ENCODE data around the gene LRRK2.

LRRK2 gene

GRCh38 chr12:40254455-40255085 is 29.8 kb downstream of the LRRK2 start:
- no peak for TF ChIP-seq POLR2AphosphoS5 (IDR thresholded peaks at IDR 0.05; ENCODE audit: low read depth)
- TF ChIP-seq, protein P1, sequence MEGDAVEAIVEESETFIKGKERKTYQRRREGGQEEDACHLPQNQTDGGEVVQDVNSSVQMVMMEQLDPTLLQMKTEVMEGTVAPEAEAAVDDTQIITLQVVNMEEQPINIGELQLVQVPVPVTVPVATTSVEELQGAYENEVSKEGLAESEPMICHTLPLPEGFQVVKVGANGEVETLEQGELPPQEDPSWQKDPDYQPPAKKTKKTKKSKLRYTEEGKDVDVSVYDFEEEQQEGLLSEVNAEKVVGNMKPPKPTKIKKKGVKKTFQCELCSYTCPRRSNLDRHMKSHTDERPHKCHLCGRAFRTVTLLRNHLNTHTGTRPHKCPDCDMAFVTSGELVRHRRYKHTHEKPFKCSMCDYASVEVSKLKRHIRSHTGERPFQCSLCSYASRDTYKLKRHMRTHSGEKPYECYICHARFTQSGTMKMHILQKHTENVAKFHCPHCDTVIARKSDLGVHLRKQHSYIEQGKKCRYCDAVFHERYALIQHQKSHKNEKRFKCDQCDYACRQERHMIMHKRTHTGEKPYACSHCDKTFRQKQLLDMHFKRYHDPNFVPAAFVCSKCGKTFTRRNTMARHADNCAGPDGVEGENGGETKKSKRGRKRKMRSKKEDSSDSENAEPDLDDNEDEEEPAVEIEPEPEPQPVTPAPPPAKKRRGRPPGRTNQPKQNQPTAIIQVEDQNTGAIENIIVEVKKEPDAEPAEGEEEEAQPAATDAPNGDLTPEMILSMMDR (IDR thresholded peaks at IDR 0.05; ENCODE audit: insufficient read depth, low read length) = no peak
- TF ChIP-seq REST (IDR thresholded peaks at IDR 0.05; ENCODE audit: insufficient replicate concordance, low read depth) = no peak
- no peak for TF ChIP-seq SPI1 (IDR thresholded peaks at IDR 0.05; ENCODE audit: borderline replicate concordance, low read depth)
- no peak for TF ChIP-seq GABPA (IDR thresholded peaks at IDR 0.05; ENCODE audit: low read depth)
- DNase-seq (ENCODE audit: low read depth in 1 of 2, low spot score in 1 of 2) = no peak
- Histone ChIP-seq H3K27me3 (ENCODE audit: insufficient read depth, poor library complexity, severe bottlenecking) (no peaks in the 10 kb centered on the region), H3K4me3 (replicated peaks; ENCODE audit: insufficient read depth, low read length) (no peak overlapping the region), H3K27ac (replicated peaks) (no peak overlapping the region)

DNA sequence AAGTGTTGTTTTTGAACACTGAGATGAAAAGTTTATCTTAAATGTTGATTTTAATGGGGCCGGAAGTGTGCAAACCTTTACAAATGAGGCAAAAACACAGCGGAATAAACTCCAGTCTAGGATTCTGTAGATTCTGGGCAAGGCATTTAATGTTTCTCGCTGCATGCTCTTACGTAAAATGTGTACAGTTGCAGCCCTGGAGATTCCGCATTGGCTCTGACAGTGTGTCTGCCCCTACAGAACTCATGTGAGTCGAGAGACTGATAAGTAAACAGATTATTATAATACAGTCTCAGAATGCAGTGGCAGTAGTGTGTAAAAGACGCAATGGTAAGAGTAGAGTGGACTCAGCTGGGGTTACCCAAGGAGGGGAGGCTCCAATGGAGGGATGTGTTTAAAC is 33.6 kb downstream of the LRRK2 start:
- no peaks in the 10 kb centered on the region for H3K27me3 ChIP-seq (ENCODE audit: insufficient read depth, poor library complexity, severe bottlenecking)
- no peak overlapping the region for H3K4me3 ChIP-seq (replicated peaks; ENCODE audit: insufficient read depth, low read length)
- no peak for DNase-seq (ENCODE audit: low read depth in 1 of 2, low spot score in 1 of 2)
- TF ChIP-seq REST (IDR thresholded peaks at IDR 0.05; ENCODE audit: insufficient replicate concordance, low read depth) = no peak
- TF ChIP-seq GABPA (IDR thresholded peaks at IDR 0.05; ENCODE audit: low read depth) = no peak
- TF ChIP-seq POLR2AphosphoS5 (IDR thresholded peaks at IDR 0.05; ENCODE audit: low read depth) = no peak
- no peak for TF ChIP-seq SPI1 (IDR thresholded peaks at IDR 0.05; ENCODE audit: borderline replicate concordance, low read depth)
- TF ChIP-seq, protein P1 (IDR thresholded peaks at IDR 0.05; ENCODE audit: insufficient read depth, low read length) = no peak
- H3K27ac ChIP-seq (replicated peaks) = no peak overlapping the region

DNA sequence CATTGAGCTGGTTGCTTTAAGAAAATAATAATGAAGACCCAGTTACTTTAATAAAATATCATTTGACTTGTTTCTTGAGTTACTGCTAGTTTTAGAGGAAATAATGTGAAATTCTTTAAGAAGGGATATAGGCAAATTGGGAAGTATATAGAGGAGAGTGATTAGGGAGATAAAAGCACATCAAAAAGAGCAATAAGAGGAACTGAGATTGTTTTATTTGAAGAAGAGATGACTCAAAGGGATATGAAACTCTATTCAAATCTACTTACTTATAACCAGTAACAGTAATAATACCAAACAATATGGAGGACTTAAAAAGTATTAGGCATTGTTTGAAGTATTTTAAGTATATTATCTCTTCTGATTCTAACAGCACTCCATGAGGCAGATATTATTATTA is 37.1 kb downstream of the LRRK2 start:
- TF ChIP-seq, protein P1 (IDR thresholded peaks at IDR 0.05; ENCODE audit: insufficient read depth, low read length) = no peak
- no peak for TF ChIP-seq REST (IDR thresholded peaks at IDR 0.05; ENCODE audit: insufficient replicate concordance, low read depth)
- no peak for TF ChIP-seq SPI1 (IDR thresholded peaks at IDR 0.05; ENCODE audit: borderline replicate concordance, low read depth)
- TF ChIP-seq POLR2AphosphoS5 (IDR thresholded peaks at IDR 0.05; ENCODE audit: low read depth) = no peak
- no peak for TF ChIP-seq GABPA (IDR thresholded peaks at IDR 0.05; ENCODE audit: low read depth)

More for the DNA sequence above, 37.1 kb downstream of the LRRK2 start:
- DNase-seq (ENCODE audit: low read depth in 1 of 2, low spot score in 1 of 2) = no peak
- Histone ChIP-seq H3K27ac (replicated peaks) (no peak overlapping the region), H3K27me3 (ENCODE audit: insufficient read depth, poor library complexity, severe bottlenecking) (no peaks in the 10 kb centered on the region), H3K4me3 (replicated peaks; ENCODE audit: insufficient read depth, low read length) (no peak overlapping the region)

All from HL-60 (cell line).